Activated T-cell treated with anti-CD3 and anti-CD28 coated beads, Interleukin-2, amount 50 U/mL, for 72 hours (primary cell): ENCODE results near the gene LINC00632. TPM values are rescaled to one million over a fixed set of nuclear protein-coding genes. Genes with fewer than 3 reads are reported as not detected.

Source experiments
- ATAC-seq, 2 donors: fragments of 150-1000 bp; cut with Tn5 transposase; replicated peaks in 1 of 2; 2 replicates each; pipeline ENCODE4 v1.10.0; 2021; ENCODE audit warnings: moderate library complexity in 2 of 2, mild to moderate bottlenecking in 1 of 2
- DNase-seq, 2 donors: peaks; one replicate each; pipeline ENCODE4 v3.0.0; 2021 to 2022; ENCODE audit warnings: mixed read lengths in 1 of 2
- H3K27ac Mint-ChIP-seq: one replicate; pipeline ENCODE4 v1.8.0; 2022; ENCODE audit warnings: mild to moderate bottlenecking, moderate library complexity, mixed read lengths
- H3K27me3 Mint-ChIP-seq: one replicate; pipeline ENCODE4 v1.8.0; 2022; ENCODE audit warnings: low read depth, mixed read lengths
- H3K36me3 Mint-ChIP-seq, 2 donors: one replicate each; pipeline ENCODE4 v1.8.0; 2022; ENCODE audit warnings: mixed read lengths in 2 of 2, mild to moderate bottlenecking in 1 of 2; ENCODE audit not compliant: insufficient read depth in 2 of 2
- H3K4me1 Mint-ChIP-seq: one replicate; pipeline ENCODE4 v1.8.0; 2022; ENCODE audit warnings: low read depth, mixed read lengths
- H3K4me3 Mint-ChIP-seq, 2 donors: one replicate each; pipeline ENCODE4 v1.8.0; 2022; ENCODE audit warnings: mild to moderate bottlenecking in 2 of 2, mixed read lengths in 2 of 2, moderate library complexity in 2 of 2
- H3K9me3 Mint-ChIP-seq, 2 donors: one replicate each; pipeline ENCODE4 v1.8.0; 2022; ENCODE audit warnings: mixed read lengths in 2 of 2
- total RNA-seq, 2 donors: library from RNA; stranded (reverse); gene quantifications; one replicate each; pipeline ENCODE4 v1.2.3, GENCODE V29; 2022

The LINC00632 gene
- total RNA-seq, 2 donors from 2014 or later: 0.58 to 1.4 TPM

- Mint-ChIP-seq H3K27me3 (no peaks in the 10 kb centered on the region), H3K4me3 (no peak overlapping the region), H3K36me3 (no peaks in the 10 kb centered on the region), H3K4me1 (no peaks in the 10 kb centered on the region), H3K27ac (no peak overlapping the region), H3K9me3 (no peaks in the 10 kb centered on the region)
- DNase-seq (no peak), ATAC-seq (no peak)
Observed at GRCh38 chrX:140723121-140723715, 13.7 kb downstream of the LINC00632 start.

- H3K27ac Mint-ChIP-seq: no peak overlapping the region
- H3K36me3 Mint-ChIP-seq: no peaks in the 10 kb centered on the region
- no peaks in the 10 kb centered on the region for H3K4me1 Mint-ChIP-seq
- no peak for ATAC-seq
- no peak overlapping the region for H3K4me3 Mint-ChIP-seq
- no peaks in the 10 kb centered on the region for H3K9me3 Mint-ChIP-seq
- DNase-seq: no peak
- no peaks in the 10 kb centered on the region for H3K27me3 Mint-ChIP-seq
Observed at GRCh38 chrX:140724309-140724708, 14.8 kb downstream of the LINC00632 start.

- ATAC-seq (no peak), DNase-seq (no peak)
- Mint-ChIP-seq H3K4me1 (no peaks in the 10 kb centered on the region), H3K27me3 (no peaks in the 10 kb centered on the region), H3K27ac (no peak overlapping the region), H3K36me3 (no peaks in the 10 kb centered on the region), H3K9me3 (no peaks in the 10 kb centered on the region), H3K4me3 (no peak overlapping the region)
Observed at GRCh38 chrX:140724736-140725135, 15.2 kb downstream of the LINC00632 start.

- Mint-ChIP-seq H3K36me3 (no peaks in the 10 kb centered on the region), H3K4me3 (no peak overlapping the region), H3K4me1 (no peaks in the 10 kb centered on the region), H3K27ac (no peak overlapping the region), H3K27me3 (no peaks in the 10 kb centered on the region), H3K9me3 (no peaks in the 10 kb centered on the region)
- ATAC-seq (peak in 1 of 2 donors; percentile 36), DNase-seq (no peak)
Observed at GRCh38 chrX:140725500-140725899, 15.9 kb downstream of the LINC00632 start.

GRCh38 chrX:140733766-140734342 lies 24.3 kb downstream of the LINC00632 start:
- Mint-ChIP-seq H3K27me3 (no peaks in the 10 kb centered on the region), H3K4me3 (no peak overlapping the region), H3K36me3 (no peaks in the 10 kb centered on the region), H3K9me3 (no peaks in the 10 kb centered on the region), H3K27ac (no peak overlapping the region), H3K4me1 (no peaks in the 10 kb centered on the region)
- DNase-seq: peak; percentile 5 to 6
- peak in 1 of 2 donors; percentile 41 for ATAC-seq

GRCh38 chrX:140744085-140744484 lies 34.5 kb downstream of the LINC00632 start:
- H3K4me3 Mint-ChIP-seq: no peak overlapping the region
- H3K27ac Mint-ChIP-seq: no peak overlapping the region
- peak; percentile 65 for ATAC-seq
- H3K4me1 Mint-ChIP-seq: peaks cover 8% of the 10 kb centered on the region
- no peak for DNase-seq
- no peaks in the 10 kb centered on the region for H3K9me3 Mint-ChIP-seq
- H3K27me3 Mint-ChIP-seq: peaks cover 32% of the 10 kb centered on the region
- no peaks in the 10 kb centered on the region for H3K36me3 Mint-ChIP-seq

- no peak for ATAC-seq
Observed at GRCh38 chrX:140756941-140757340, 47.4 kb downstream of the LINC00632 start.

GRCh38 chrX:140762061-140762460 lies 52.5 kb downstream of the LINC00632 start:
- H3K4me1 Mint-ChIP-seq: peaks cover 6% of the 10 kb centered on the region
- H3K27ac Mint-ChIP-seq: no peak overlapping the region
- H3K36me3 Mint-ChIP-seq: no peaks in the 10 kb centered on the region
- peak in 1 of 2 donors; percentile 53 for ATAC-seq
- H3K27me3 Mint-ChIP-seq: peaks cover 59% of the 10 kb centered on the region
- DNase-seq: peak; percentile 18 to 31
- H3K4me3 Mint-ChIP-seq: no peak overlapping the region
- no peaks in the 10 kb centered on the region for H3K9me3 Mint-ChIP-seq

More at GRCh38 chrX:140756941-140757340, 47.4 kb downstream of the LINC00632 start:
- no peak overlapping the region for H3K4me3 Mint-ChIP-seq
- DNase-seq: no peak
- no peaks in the 10 kb centered on the region for H3K36me3 Mint-ChIP-seq
- no peaks in the 10 kb centered on the region for H3K4me1 Mint-ChIP-seq
- H3K27ac Mint-ChIP-seq: no peak overlapping the region
- H3K9me3 Mint-ChIP-seq: no peaks in the 10 kb centered on the region
- peaks cover 40% of the 10 kb centered on the region for H3K27me3 Mint-ChIP-seq

GRCh38 chrX:140764401-140764919 lies 54.9 kb downstream of the LINC00632 start:
- Mint-ChIP-seq H3K27me3 (peaks cover 66% of the 10 kb centered on the region), H3K4me1 (peaks cover 6% of the 10 kb centered on the region), H3K36me3 (no peaks in the 10 kb centered on the region), H3K4me3 (peak overlapping the region; percentile 62 to 72), H3K27ac (no peak overlapping the region), H3K9me3 (no peaks in the 10 kb centered on the region)
- ATAC-seq (peak; percentile 39 to 60), DNase-seq (peak in 1 of 2 donors; percentile 7)

GRCh38 chrX:140765043-140765784 lies 55.7 kb downstream of the LINC00632 start:
- Mint-ChIP-seq H3K4me3 (peak overlapping the region; percentile 62 to 72), H3K27me3 (peaks cover 63% of the 10 kb centered on the region), H3K36me3 (no peaks in the 10 kb centered on the region), H3K4me1 (peaks cover 6% of the 10 kb centered on the region), H3K27ac (no peak overlapping the region), H3K9me3 (no peaks in the 10 kb centered on the region)
- DNase-seq (no peak), ATAC-seq (peak in 1 of 2 donors; percentile 23)

GRCh38 chrX:140766024-140766611 lies 56.6 kb downstream of the LINC00632 start:
- peaks cover 6% of the 10 kb centered on the region for H3K4me1 Mint-ChIP-seq
- no peaks in the 10 kb centered on the region for H3K9me3 Mint-ChIP-seq
- no peaks in the 10 kb centered on the region for H3K36me3 Mint-ChIP-seq
- peaks cover 60% of the 10 kb centered on the region for H3K27me3 Mint-ChIP-seq
- peak; percentile 21 to 29 for DNase-seq
- ATAC-seq: no peak
- no peak overlapping the region for H3K27ac Mint-ChIP-seq
- peak overlapping the region in 1 of 2 donors; percentile 65 for H3K4me3 Mint-ChIP-seq

GRCh38 chrX:140767646-140768045 lies 58.1 kb downstream of the LINC00632 start:
- DNase-seq (no peak), ATAC-seq (no peak)
- H3K27ac Mint-ChIP-seq: no peak overlapping the region
- H3K27me3 Mint-ChIP-seq: peaks cover 55% of the 10 kb centered on the region
- no peaks in the 10 kb centered on the region for H3K9me3 Mint-ChIP-seq
- H3K4me3 Mint-ChIP-seq: no peak overlapping the region
- H3K4me1 Mint-ChIP-seq: peaks cover 6% of the 10 kb centered on the region
- H3K36me3 Mint-ChIP-seq: no peaks in the 10 kb centered on the region

- Mint-ChIP-seq H3K4me3 (no peak overlapping the region), H3K9me3 (no peaks in the 10 kb centered on the region), H3K27me3 (peaks cover 32% of the 10 kb centered on the region), H3K36me3 (no peaks in the 10 kb centered on the region), H3K4me1 (no peaks in the 10 kb centered on the region), H3K27ac (no peak overlapping the region)
- DNase-seq: no peak
- no peak for ATAC-seq
Observed at GRCh38 chrX:140775211-140775610, 65.7 kb downstream of the LINC00632 start.
